HG03571 (cell line): ENCODE measurements around the gene ATCAY.

Experiments used
- ATAC-seq: cut with Tn5 transposase; IDR thresholded peaks from one replicate; pipeline ENCODE4 v1.9.1; 2021; ENCODE audit not compliant: unreplicated experiment

The ATCAY gene

GRCh38 chr19:3968556-3969434 lies 88.3 kb downstream of the ATCAY start:
- ATAC-seq: no peak

- no peak for ATAC-seq
These were observed 89.2 kb downstream of the ATCAY start for GRCh38 chr19:3969435-3970312.

- no peak for ATAC-seq
These were observed 89.9 kb downstream of the ATCAY start for GRCh38 chr19:3970313-3970807.

- ATAC-seq: peak; percentile 79
These were observed 90.5 kb downstream of the ATCAY start, which contains the start of gene DAPK3 for GRCh38 chr19:3970808-3971598. Gene DAPK3 (minus strand): TSS chr19:3971099. CDS start chr19:3969735, 1,364 bp downstream.

- ATAC-seq: no peak
These were observed 94.7 kb downstream of the ATCAY start for GRCh38 chr19:3975144-3975543.

- no peak for ATAC-seq
These were observed 95.2 kb downstream of the ATCAY start for GRCh38 chr19:3975637-3976087.

GRCh38 chr19:3976495-3977241 lies 96.2 kb downstream of the ATCAY start:
- no peak for ATAC-seq
